Stomach smooth muscle (tissue), 2 donors: ENCODE measurements around the gene CHST3.
A peak's percentile ranks its signal among the peaks of the same experiment; 100 is the strongest.
"Not testable (repeated sequence)": the region's sequence is repeated elsewhere in the genome, so short reads cannot be mapped to it uniquely, and the experiment has no call there.

Source experiments
- H3K27ac ChIP-seq: one replicate; pipeline ENCODE4 v1.7.0; 2013; ENCODE audit warnings: mild to moderate bottlenecking, low read length, inconsistent platforms
- H3K27me3 ChIP-seq, 2 donors: one replicate each; pipeline ENCODE4 v1.7.0; 2013; ENCODE audit warnings: low read length in 2 of 2; ENCODE audit not compliant: insufficient read depth in 2 of 2, control insufficient read depth in 1 of 2
- H3K36me3 ChIP-seq, 2 donors: one replicate each; pipeline ENCODE4 v1.7.0; 2013; ENCODE audit warnings: low read length in 2 of 2; ENCODE audit not compliant: control insufficient read depth in 2 of 2, insufficient read depth in 2 of 2
- H3K4me1 ChIP-seq: one replicate; pipeline ENCODE4 v1.7.0; 2013; ENCODE audit warnings: low read length; ENCODE audit not compliant: control insufficient read depth, insufficient read depth
- H3K4me3 ChIP-seq, 2 donors: one replicate each; pipeline ENCODE4 v1.7.0; 2013; ENCODE audit warnings: low read length in 2 of 2
- H3K9ac ChIP-seq, 2 donors: one replicate each; pipeline ENCODE4 v1.7.0; 2013; ENCODE audit warnings: low read length in 2 of 2, mild to moderate bottlenecking in 1 of 2
- H3K9me3 ChIP-seq, 2 donors: one replicate each; pipeline ENCODE4 v1.7.0; 2013; ENCODE audit warnings: low read length in 2 of 2; ENCODE audit not compliant: control insufficient read depth in 2 of 2
- donor health status: healthy.
- donor health status: Pancreatic carcinoma.

The CHST3 gene

DNA sequence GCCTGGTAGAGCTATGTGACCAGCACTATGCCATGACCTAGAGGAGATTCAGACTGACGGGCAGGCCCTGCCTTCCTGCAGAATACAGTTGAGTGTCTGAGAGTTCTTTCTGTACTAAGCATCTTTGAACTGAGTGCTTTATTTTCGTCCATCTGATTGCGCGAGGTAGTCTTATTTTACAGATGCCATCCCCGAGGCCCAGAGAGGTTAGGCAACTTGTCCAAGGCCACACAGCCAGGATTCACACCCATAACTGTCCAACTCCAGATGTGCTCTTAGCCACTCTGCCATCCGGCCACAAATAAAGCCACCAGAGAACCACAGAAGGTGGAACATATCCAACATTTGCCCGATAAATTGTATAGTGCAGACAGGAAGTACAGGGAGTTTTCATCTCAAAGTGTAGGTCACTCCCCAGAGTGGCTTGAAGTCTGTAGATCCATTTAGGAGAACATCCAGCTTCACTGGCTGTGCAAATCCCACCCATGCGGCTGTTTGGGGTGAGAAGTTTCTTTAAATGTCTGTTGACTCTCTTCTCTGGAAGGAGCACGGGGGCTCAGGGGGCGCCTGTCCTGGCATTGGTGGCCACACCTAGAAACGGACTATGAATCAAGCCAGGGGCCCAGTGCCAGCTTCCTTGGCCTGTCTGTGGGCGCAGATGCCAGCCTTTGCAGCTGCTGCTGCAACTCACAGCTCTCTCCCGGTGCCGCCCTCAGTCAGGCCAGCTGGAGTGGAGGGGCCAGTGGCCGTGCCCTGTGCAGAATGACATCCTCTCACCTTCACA is 11.1 kb downstream of the CHST3 start:
- peak overlapping the region; percentile 44 to 47 for H3K4me3 ChIP-seq
- peaks cover 96% of the 10 kb centered on the region for H3K4me1 ChIP-seq
- H3K27ac ChIP-seq = peak overlapping the region; percentile 84
- H3K9ac ChIP-seq = peak overlapping the region; percentile 47 to 55
- H3K27me3 ChIP-seq = no peaks in the 10 kb centered on the region
- H3K36me3 ChIP-seq = no peaks in the 10 kb centered on the region
- H3K9me3 ChIP-seq = no peaks in the 10 kb centered on the region

DNA sequence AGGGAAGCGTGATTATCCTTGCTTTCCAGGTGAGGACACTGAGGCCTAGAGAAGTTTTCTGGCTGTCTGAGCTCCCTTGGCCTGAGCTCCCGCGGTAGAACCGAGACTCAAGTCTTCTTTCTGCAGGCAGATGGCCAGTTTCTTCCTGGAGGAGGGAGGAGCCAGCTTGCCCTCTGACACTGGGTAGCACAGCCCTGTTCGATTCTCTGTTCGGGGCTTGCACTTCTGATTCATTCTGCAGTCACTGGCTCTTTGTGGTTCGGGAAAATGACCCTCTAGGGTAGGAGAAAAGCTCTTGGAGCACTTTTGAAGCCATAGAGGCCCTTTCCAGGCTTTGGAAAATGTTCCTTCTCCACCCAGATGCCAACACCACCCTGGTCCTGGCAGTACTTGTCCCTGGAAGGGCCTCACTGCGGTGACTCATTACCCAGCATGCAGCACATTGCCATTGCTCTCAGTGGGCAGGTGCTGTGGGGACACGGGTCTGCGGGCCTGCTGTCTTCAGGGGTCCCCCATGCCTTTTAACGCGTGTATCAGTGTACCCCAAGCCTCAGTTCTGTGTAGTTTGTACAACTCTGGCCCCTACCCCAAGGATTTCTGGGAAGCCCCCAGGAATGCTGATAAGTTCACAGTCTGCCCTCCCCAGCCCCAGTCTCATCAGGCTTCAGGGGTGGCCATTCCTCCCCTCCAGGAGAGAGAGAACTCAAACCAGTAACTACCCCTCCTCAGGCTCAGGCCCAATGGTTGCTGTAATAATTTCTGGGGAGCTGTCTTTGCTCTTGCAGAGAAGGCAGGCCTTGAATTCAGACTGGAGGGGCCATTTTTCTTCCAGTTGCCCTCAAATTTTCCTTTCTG is 11.9 kb downstream of the CHST3 start:
- Histone ChIP-seq H3K36me3 (no peaks in the 10 kb centered on the region), H3K9me3 (no peaks in the 10 kb centered on the region), H3K4me1 (peaks cover 96% of the 10 kb centered on the region), H3K9ac (peak overlapping the region; percentile 47 to 55), H3K27me3 (no peaks in the 10 kb centered on the region), H3K27ac (peak overlapping the region; percentile 84), H3K4me3 (peak overlapping the region; percentile 44 to 47)

DNA sequence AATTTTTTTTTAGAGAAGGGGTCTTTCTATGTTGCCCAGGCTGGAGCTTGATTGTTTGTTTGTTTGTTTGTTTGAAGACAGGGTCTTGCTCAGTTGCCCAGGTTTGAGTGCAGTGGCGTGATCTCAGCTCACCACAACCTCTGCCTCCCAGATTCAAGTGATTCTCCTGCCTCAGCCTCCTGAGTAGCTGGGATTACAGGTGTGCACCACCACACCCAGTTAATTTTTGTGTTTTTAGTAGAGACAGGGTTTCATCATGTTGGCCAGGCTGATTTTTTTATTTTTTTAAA is 13.4 kb downstream of the CHST3 start:
- not testable (repeated sequence) for H3K4me3 ChIP-seq, H3K9ac ChIP-seq, H3K36me3 ChIP-seq, H3K27me3 ChIP-seq, H3K9me3 ChIP-seq
- Histone ChIP-seq H3K4me1 (peaks cover 96% of the 10 kb centered on the region), H3K27ac (peak overlapping the region; percentile 84)

DNA sequence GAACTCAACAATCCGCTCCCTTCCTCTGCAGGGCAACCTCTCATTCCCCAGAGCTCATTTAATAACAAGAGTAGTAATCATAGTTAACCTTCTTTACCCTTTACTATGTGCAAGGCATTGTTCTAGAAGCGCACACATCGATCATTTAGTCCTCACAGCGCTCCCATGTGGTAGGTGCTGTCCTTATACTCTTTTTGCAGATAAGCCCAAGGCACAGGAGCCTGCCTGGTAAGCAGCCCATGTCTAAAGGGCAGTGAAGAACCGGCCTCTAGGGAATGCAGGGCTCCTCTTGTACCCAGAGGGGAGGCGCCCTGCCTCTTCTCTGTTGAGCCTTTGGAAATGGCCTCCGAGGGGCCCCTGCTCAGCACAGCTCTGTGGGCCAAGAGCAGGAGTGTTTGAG is 14.3 kb downstream of the CHST3 start:
- H3K36me3 ChIP-seq = no peaks in the 10 kb centered on the region
- H3K4me1 ChIP-seq = peaks cover 95% of the 10 kb centered on the region
- no peaks in the 10 kb centered on the region for H3K27me3 ChIP-seq
- H3K27ac ChIP-seq = peak overlapping the region; percentile 90
- no peak overlapping the region for H3K4me3 ChIP-seq
- H3K9ac ChIP-seq = no peak overlapping the region
- no peaks in the 10 kb centered on the region for H3K9me3 ChIP-seq

DNA sequence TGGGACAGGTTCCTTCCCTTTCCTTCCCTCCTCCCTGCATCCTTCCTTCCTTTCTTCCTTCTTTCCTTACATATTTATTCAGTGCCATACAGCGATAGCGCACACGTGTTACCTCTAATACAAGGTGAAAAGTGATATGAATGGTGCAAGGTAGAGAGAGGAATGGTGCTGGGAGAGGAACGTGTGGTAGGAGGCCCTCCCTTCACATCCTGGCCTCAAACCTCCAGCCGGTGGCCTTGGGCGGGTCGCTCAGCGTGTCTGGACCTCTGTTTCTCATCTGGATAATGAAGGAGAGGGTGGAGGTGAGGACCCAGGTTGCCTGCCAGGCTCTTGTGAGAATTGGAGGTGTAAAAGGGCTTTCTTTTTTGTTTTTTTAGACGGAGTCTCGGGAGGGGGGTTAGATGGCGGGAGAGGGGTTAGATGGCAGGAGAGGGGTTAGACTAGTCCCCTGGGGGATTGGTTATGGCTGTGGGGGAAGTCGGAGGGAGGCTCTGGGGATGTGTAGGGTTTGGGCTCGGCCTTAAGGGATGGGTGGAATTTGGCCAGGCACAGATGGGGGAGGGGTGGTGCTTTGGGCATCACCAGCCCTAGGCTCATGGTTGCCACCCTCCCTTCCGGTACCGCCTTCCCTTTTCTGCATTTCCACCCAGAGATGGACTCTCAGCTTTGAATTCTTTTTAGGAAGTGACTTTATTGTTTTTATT is 14.9 kb downstream of the CHST3 start:
- H3K4me1 ChIP-seq = peaks cover 90% of the 10 kb centered on the region
- no peak overlapping the region for H3K9ac ChIP-seq

DNA sequence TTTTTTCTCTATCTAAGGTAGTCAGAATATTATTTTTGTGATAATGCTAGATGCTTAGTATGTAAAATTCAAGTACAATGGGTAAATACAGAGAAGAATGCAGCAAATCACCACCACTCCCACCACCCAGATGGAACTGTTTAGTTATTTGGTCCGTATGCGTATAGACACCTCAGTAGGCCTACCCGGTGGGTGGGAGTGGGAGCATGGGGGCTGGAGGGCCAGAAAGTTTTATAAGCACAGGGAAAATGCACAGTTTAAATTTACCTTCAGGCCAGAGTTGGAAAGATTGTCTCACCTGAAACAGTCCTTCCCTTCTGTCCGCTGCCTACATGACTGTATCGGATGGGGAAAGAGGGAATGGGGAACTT is 15.5 kb downstream of the CHST3 start:
- Histone ChIP-seq H3K9ac (no peak overlapping the region), H3K36me3 (no peaks in the 10 kb centered on the region), H3K27ac (peak overlapping the region; percentile 90), H3K4me1 (peaks cover 90% of the 10 kb centered on the region), H3K4me3 (no peak overlapping the region), H3K9me3 (no peaks in the 10 kb centered on the region), H3K27me3 (no peaks in the 10 kb centered on the region)

More for the DNA sequence above, 14.9 kb downstream of the CHST3 start:
- H3K9me3 ChIP-seq = no peaks in the 10 kb centered on the region
- H3K27ac ChIP-seq = peak overlapping the region; percentile 90
- H3K36me3 ChIP-seq = no peaks in the 10 kb centered on the region
- no peaks in the 10 kb centered on the region for H3K27me3 ChIP-seq
- H3K4me3 ChIP-seq = no peak overlapping the region

DNA sequence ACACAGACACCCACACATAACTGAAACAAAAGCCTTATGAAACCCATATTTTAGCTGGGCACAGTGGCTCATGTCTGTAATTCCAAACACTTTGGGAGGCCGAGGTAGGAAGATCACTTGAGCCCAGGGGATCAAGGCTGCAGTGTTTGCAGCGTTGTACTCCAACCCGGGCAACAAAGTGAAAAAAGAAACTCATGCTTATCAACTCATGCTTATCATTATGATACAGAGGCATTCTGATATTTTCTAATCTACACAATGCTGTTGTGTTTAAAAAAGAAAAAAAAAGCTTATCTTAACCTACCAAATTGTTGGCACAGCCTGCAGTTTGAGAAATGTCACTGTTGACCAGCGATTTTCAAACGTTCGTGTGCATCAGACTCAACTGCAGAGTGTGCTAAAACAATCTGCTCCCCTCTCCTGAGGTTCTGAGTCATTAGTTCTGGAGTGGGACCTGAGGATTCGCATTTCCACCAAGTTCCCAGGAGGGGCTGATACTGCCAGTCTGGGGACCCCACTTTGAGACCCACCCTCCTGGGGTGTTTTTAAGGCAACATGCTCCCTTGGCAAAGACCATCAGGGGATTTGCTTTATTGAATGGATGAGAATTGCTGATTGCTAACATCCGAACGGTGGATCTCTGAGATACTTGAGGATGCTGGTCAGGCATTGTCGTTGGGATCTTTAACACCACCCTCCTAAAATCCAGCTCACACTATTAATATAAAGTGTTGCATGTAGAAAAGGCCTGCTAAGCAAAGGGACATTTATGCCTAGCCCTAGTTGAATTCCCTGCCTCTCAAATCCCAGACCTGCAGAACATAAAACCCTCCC is 16.2 kb downstream of the CHST3 start:
- Histone ChIP-seq H3K27me3 (no peaks in the 10 kb centered on the region), H3K36me3 (no peaks in the 10 kb centered on the region), H3K4me3 (peak overlapping the region in 1 of 2 donors; percentile 55), H3K4me1 (peaks cover 90% of the 10 kb centered on the region), H3K27ac (peak overlapping the region; percentile 90), H3K9me3 (no peaks in the 10 kb centered on the region), H3K9ac (peak overlapping the region; percentile 55 to 60)

DNA sequence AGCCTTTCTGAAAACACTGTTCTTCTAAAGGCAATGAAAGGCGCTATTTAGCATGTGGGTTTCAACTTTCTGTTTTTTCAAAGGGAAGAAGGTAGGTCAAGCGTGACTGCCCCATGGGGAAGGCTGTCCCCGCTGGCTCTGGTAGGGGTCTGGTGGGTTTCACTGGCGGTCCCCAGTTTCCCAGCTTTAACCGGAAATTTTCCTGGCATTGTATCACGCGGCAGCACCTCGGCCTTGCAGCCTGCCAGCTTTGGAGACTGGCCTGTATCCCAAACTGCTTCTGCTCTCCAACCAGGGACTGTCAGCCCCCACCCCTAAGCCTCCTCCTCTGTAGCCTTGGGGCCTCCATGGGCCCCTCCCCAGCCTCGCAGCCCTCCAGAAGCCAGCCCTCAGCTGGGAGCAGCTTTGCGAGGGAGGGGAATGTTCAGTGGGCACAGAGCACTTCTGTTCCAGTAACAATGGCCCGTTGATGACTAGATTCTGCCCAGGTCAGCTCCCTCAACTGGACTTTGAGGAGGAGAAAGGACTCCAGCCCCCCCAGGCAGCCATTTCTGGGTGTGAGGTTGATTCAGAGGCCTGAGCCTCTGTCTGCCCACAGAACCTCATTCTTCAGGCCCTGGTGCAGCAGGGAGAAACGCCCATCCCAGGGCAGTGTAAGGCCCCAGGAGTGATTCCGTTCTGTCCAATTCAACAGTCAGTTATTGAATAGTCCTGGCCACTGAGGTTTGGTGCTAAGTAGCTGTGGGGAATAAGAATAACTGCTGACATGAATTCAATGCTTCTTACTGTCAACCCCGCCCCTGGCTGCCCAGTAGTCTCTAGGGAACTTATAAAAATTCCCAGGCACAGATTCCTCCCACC is 17.1 kb downstream of the CHST3 start:
- Histone ChIP-seq H3K27ac (peak overlapping the region; percentile 90), H3K27me3 (no peaks in the 10 kb centered on the region), H3K4me3 (peak overlapping the region; percentile 23 to 55), H3K4me1 (peaks cover 90% of the 10 kb centered on the region), H3K9me3 (no peaks in the 10 kb centered on the region), H3K36me3 (no peaks in the 10 kb centered on the region), H3K9ac (peak overlapping the region; percentile 55 to 60)

DNA sequence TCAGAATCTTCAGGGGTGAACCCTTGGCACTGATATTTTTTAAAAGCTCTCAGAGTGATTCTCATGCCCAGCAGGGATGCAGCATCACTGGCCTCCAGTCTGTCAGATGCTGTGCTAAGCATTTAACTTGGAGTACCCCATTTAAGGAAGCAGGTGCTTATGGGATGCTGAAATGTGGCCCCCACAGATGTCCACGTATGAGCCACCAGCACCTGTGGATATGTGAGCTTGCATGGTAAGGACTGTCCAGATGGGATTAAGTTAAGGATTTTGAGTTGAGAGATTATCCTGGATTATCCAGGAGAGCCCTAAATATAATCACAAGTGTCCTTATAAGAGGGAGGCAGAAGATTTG is 17.7 kb downstream of the CHST3 start:
- no peaks in the 10 kb centered on the region for H3K27me3 ChIP-seq
- H3K4me1 ChIP-seq = peaks cover 90% of the 10 kb centered on the region
- no peak overlapping the region for H3K4me3 ChIP-seq
- no peaks in the 10 kb centered on the region for H3K9me3 ChIP-seq
- H3K27ac ChIP-seq = peak overlapping the region; percentile 90
- H3K9ac ChIP-seq = peak overlapping the region; percentile 21 to 55
- H3K36me3 ChIP-seq = no peaks in the 10 kb centered on the region
